Measurements from ENCODE around the gene ABCB11.
"Not testable (repeated sequence)": the region's sequence is repeated elsewhere in the genome, so short reads cannot be mapped to it uniquely, and the experiment has no call there.

ABCB11 gene

DNA sequence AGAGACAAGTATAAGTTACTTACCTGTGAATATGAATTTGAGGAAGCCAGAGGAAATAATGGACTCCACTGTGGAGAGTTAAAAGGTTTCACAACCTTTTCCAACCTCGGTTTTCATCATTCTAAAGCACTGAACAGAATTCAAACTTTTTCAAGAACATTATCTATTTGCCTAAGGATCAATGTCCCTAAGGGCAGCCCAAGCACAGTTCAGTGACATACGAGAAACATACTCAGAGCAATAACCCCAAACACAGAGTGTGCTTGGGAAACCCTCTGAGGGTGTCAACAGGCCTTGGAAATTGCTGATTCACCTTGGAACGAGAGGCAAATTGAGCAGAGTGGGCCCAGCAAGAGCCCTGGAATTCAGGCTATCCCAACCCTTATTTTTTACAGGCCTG lies at the start of gene ABCB11:
TSS of gene ABCB11 (minus strand) at position 123 of the 400 bp plus-strand sequence. CDS start 13,199 bp downstream, outside the sequence.
- no peak for DNase-seq (ENCODE audit: low spot score)

DNA sequence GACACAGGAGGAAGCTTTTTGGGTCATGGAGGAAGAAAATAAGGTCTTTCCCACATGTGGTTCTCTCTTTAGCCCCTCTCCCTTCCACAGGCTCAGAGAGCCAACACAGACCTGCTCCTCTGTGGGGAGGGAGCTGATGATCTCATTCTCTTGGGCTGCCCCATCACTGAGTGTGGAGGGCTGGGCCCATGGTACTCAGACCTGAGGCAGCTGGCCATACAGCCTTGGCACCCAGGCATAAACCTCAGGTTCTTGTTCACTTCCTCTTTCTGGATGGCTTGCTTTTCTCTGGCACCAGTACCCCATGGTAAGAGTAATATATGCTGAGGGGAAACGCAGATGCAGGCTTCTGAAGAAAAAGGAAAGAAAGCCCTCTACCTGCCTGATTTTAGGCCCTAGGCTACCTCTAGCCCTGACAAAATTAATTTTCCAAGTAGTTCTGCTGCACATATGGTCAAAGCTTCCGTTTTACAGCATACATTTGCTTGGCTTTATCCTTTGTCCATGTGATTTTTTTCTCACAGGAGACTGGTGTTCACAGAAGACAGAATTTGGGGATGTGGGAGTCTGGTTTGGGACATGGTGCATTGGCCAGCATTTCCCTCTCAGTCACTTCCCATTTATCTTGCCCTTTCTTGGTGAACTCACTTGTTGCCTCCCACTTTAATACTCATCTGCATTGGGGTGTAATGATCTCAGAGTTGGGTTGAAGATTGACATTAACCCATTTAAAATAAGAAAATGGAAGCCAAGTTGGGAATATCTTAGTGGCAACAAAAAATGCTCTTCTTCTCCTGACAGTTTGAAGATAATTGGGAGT lies 49.3 kb upstream of the ABCB11 start:
- DNase-seq (ENCODE audit: low spot score), result no peak

DNA sequence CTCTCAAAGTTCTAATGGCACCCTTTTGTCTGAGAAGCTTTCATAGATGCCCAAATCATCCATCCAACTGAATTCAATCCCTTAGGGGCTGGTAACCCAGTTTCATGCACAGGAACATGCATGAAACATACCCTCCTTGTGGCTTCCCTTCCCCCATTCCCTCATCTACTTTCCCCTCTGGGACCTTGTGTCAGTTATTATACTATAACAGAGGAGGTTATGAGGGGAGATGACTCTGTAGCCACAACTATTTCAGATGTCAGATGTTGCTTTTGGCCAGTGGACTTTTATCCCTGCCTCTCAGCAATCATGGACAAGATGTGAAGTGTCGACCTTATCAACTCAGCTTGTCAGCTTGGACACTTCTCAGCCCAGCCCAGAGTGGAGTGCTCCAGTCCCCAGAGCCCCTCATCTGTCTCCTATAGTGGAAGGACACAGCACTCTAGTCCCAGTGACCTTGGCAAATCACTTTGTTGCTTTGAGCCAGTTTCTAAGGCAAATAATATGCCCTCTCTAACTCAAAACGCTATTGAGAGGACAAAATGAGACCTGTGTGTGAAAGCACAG lies 46.6 kb upstream of the ABCB11 start:
- DNase-seq (ENCODE audit: low spot score), result no peak

DNA sequence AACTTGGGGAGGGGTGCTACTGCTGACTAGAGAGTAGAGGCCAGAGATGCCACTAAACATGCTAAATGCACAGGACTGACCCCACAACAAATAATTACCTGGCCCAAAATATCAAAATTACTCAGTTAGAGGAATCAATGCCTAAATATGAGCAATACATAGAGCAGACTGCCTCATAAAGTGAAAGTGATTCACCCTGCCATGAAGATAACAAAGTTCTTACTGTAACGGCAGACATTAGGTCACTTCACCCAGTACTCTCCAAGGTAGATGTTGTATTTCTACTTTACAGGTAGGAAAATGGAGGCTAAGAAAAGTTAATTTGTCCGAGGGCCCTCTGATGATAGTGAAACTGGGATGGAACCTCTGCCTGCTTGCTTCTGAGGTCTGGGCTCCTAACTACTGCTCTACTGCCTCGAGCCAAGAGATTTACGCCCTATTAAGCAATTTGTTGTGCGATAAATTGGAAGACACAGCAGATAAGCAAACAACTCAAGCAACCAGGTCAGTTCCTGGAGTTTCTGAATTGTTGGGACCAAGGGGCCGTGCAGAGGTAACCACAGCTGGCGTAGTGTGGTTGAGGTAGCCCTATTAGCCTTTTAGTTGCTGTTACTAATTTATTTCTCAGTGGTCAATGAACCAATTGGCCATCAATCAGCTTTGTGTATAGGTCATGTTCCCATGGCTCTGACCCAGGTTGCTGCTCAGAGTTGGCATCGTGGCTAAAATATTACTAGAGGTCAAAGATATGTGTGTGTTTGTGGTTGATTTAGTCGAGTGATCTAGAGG lies 43.0 kb upstream of the ABCB11 start:
- DNase-seq (ENCODE audit: low spot score), result no peak

DNA sequence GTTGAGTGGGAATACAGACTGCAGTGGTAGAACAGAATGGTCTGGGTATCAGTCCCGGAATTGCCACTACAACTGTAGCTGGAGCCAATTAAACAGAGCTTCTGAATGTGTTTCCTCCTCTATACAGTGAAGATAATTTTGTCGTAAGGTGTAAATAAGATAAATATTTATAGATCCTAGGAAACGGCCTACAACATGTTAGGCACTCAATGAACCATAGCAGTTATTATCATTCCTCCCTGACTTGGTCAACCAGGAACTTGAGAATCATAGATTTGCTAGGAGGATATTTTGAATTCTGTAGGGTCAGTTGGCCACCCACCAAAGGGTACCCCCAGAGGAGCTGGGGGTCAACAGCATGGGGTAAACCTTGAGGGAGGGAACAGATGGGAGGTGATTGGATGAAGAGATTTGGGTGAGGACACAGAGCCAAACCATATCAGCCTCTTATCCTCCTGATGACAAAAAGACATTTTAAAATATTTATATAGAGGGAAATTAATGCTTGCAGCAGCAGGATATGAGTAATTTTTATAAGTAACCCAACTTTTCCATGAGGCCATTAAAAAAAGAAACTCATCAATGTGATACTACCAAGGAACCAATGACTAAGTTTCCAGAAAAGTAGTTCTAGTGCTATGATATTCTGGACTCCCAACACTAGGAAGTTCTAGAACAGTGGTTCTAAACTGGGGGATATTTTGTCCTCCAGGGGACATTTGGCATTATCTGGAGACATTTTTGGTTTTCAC lies 42.3 kb upstream of the ABCB11 start:
- DNase-seq (ENCODE audit: low spot score), result no peak

DNA sequence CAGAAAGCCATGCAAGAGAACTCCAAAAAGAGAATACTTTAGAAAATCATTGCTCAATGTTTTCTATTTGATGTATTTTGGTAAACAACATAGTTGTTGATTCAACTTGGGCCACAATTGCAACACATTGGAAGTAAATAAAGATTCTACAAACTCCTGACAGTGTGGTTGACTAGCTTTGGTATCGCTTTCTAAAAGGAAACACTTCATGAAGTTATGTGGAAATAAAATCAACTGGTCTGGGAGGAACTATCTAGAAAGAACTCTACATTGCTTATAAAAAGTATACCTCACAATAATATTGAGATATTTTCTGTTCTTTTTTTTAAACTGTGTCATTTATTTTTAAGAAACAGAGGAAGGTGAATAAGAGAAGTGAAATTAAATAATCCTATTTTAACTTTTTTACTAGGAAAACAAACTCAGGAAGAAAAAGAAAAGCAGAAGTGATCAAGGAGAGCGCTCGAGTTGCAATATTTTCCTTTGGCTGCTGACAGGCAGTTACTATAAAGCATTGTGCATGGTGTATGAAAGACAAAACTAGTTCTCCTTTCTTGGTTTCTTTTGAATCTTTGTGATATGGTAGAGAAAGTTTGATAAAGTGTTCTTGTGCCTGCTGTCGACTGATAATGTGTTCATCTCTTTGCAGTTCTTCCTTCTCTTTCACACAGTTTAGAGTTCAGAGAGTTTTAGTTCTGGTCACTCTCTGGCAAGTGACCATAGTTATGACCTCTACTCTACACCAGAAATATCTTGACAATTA lies 41.2 kb upstream of the ABCB11 start:
- DNase-seq (ENCODE audit: low spot score), result no peak

DNA sequence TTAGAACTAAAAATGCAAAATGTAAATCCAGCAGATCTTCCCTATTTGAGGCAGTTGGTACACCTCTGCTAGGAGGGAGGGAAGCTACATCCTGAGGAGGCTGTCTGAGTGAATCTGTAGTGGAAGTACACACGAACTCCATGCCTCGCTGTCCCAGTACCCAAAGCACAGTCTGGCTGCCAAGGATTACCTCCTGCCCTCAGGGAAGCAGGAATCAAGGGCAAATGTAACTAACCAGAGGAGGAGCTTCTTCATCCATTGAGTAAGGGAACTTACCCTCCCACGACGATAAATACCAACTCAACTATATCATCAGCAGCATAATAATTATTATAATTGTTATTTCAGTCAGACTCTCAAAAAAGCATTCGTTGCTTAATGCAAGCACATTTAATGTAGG lies 40.3 kb upstream of the ABCB11 start:
- no peak for DNase-seq (ENCODE audit: low spot score)

DNA sequence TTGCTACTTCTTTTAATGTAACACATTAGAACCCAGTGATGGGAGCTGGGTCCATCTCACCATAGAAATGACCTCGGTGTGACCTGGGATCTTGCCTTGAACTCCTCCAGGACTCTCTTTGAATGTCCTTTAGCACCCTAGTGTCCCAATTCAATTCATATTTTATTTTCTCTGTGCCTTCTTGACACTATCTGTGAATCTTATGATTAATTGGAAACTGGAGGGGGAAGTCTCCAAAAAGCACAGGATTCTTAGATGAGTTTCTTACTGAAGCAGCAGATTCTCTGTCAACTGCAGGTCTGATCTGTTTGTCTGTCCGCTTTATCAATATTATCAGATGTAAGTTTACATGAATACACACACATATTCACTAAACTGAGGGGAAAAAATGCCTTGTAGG lies 38.7 kb upstream of the ABCB11 start:
- no peak for DNase-seq (ENCODE audit: low spot score)

DNA sequence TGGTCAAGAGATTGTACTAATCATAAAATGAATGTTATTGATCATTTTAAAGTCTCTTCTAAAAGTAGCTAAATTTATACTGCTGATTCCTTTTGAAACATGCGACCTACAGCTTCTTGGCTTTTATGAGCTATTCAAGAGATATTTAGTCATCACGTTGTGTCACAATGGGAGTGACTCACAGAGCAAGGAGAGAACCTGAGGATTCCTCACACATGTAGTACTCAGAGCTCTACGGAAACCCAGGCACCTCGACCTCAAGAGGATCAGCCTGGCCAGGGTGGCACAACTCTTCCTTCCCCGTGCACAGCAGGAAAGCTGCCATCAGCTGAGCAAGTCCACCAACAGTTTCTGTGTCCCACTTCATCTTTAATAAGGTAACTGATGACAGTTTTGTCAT lies 38.2 kb upstream of the ABCB11 start, which contains the start of gene DHRS9:
TSS of gene DHRS9 (plus strand) at position 223 of the 400 bp plus-strand sequence. CDS start 12,019 bp downstream, outside the sequence.
- no peak for DNase-seq (ENCODE audit: low spot score)

DNA sequence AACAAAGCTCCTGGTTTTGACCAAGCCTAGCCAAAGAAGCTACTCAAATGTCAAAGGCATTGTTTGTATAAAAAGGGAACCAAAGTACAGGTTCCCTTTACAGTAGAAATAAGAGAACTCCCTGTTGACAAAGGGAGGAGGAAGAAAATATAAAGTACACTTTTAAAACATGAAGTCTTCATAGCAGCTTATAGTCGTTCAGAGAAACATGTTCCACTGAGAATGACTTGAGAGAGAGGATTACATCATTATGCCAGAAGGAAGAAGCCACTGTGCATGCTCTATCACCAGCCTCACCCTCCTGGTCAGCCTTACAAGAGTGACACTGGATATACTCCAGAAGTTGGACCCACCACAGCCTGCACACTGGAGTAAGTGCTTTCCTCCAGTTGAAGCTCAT lies 35.8 kb upstream of the ABCB11 start:
- no peak for DNase-seq (ENCODE audit: low spot score)

DNA sequence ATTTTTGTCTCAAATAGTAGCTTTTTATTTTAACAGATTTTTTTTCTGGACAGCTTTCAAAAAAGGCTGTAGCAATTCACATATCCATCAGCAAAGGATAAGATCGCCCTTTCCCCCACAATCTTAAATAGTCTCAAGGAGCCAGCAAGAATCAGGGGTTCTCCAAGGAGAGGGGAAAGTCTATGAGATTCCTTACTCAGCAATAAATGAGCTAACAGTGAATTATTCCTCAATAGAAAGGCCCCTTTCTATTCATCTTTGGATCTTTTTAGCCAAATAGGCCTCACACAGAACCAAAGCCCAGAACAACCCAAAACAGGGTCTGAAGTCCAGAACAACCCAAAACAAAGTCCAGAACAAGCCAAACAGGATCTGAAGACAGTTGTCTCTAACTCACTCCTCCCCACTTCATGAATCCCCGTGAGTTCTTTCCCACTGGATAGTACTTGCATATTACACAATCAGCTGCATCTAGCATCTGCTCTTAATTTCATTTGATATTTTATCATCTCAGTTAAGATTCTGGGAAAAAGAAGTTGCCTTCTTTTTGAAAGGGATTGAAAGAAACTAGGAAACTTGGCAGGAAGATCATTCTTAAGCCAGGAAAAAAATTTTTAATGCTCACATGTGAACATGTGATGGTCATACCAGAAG lies 34.9 kb upstream of the ABCB11 start:
- DNase-seq (ENCODE audit: low spot score), result no peak

DNA sequence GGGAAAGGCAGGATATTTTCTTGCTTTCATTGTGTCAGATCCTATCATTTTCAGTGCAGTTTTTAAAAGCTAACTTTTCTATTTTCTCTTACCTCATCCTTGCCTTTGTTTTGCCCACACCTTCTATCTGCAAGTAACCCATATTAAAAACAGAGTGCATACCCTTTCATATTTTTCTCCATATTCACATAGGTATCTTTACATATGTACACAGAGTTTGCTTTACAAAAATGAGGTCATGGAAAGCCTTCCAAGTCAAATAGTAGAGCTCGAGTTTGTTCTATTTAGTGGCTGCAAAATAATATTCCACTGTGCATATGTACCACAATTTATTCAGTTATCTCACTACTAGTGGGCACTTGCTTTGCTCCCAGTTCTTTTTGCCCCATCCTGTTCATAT lies 34.3 kb upstream of the ABCB11 start:
- DNase-seq (ENCODE audit: low spot score), result no peak

DNA sequence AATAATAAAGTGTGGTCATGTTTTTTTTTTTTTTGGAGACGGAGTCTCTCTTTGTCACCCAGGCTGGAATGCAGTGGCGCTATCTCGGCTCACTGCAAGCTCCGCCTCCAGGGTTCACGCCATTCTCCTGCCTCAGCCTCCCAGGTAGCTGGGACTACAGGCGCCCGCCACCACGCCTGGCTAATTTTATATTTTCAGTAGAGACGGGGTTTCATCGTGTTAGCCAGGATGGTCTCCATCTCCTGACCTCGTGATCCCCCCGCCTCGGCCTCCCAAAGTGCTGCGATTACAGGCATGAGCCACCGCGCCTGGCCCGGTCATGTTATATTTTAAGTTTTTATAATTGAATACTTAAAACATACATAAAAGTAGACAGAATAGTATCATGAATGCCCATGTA lies 33.1 kb upstream of the ABCB11 start:
- DNase-seq (ENCODE audit: low spot score), result not testable (repeated sequence)

DNA sequence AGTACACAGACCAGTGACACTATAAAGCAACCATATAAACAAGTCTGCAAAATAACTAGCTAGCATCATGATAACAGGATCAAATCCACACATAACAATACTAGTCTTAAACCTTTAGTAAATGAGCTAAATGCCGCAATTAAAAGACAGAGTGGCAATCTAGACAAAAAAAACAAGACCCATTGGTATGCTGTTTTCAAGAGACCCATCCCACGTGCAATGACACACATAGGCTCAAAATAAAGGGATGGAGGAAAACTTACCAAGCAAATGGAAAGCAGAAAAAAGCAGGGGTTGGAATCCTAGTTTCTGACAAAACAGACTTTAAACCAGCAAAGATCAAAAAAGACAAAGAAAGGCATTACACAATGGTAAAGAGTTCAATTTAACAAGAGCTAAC lies 23.5 kb upstream of the ABCB11 start:
- not testable (repeated sequence) for DNase-seq (ENCODE audit: low spot score)

DNA sequence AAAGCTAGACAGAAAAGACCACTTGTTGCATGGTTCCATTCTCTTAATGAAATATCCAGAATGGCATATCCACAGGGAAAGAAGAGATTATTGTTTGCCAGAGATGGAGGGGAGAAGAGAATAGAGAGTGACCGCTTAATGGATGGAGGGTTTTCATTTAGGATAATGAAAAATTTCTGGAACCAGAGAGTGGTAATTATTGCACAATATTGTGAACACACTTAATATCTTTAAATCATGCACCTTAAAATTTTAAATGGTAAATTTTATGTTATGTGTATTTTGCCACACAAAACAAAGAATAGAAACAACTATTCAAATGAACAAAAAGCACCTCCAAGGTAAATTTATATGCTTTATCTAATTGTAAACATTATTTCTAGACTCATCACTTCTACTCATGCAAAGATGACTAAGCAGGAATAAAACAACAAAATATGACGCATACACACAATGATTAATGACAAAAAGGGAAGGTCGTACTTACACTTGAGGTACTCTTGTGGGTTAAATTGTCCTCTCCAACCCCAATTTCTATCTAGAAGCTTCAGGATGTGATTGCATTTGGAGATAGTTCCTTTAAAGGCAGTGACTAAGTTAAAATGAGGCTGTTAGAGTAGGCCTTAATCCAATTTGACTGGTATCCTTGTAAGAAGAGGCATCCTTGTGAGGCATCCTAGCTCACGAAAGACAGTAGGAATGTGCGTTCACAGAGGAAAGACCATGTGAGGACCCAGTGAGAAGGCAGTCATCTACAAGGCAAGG lies 19.5 kb upstream of the ABCB11 start:
- DNase-seq (ENCODE audit: low spot score), result no peak

DNA sequence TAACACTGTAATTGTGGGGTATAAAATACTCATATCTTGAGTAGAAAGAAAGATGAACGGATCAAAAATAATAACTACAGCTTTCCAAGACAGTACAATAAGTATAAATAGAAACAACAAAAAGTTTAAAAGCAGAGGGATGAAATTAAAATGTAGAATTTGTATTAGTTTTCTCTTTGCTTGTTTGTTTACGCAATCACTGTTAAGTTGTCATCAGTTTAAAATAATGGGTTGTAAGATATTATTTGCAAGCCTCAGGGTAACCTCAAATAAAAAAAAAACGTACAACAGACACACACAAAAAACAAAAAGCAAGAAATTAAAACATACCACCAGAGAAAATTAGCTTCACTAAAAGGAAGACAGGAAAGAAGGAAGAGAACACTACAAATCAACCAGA lies 18.0 kb upstream of the ABCB11 start:
- no peak for DNase-seq (ENCODE audit: low spot score)

DNA sequence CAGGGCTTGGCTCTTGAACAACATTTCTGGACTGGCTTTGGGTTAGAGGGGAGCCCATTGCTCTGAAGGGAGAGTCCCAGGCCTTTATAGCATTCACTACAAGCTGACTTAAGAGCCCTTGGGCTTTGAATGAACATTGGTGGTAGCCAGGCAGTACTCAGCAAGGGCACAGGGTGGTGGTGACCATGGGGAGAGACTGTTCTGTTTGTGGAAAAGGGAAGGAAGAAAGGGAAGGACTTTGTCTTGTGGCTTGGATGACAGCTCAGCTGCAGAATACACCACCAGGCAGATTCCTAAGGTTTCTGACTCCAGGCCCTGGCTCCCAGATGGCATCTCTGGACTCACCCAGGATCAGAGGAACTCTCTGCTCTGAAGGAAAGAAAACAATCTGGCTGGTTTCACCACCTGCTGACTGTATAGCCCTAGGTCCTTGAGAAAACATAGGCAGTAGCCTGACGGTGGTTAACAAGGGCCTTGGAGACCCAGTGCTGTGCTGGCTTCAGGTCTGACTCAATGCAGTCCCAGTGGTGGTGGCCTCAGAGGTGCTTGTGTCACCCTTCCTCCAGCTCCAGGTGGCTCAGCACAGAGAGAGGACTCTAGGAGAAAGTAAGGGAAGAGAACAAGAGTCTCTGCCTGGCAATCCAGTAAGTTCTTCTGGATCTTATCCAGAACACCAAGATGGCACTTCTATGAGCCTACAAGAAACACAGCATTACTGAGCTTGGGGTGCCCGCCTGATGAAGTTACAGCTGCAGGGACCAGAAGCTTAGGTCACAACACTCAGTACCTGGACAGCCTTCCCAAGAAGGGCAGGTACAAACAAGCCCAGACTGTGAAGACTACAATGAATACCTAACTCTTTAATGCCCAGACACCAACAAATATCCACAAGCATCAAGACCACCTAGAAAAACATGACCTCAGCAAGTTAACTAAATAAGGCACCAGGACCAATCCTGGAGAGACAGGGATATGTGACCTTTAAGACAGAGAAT lies 16.4 kb upstream of the ABCB11 start:
- no peak for DNase-seq (ENCODE audit: low spot score)

DNA sequence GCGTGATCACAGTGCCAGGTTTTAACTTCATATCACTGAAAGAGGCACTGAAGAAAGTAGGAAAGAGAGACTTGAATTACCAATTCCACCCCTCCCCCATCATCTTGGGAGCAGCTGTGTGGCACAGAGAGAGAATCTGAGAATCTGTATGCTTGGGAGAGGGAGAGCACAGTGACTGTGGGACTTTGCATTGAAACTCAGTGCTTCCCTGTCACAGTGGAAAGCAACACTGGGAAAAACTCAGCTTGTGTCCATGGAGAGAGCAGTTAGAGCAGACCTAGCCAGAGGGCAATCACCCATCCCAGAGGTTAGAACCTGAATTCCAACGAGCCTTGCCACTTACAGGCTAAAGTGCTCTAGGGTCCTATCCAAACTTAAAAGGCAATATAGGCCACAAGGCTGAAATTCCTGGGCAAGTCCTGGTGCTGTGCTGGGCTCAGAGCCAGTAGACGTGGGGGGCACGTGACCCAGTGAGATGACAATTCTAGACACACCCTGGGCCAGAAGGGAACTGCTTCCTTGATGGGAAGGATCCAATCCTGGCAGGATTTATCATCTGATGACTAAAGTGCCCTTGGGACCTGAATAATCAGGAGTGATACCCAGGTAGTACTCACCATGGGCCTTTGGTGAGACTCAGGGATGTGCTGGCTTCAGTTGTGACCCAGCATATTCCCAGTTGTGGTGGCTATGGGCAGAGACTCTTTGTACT lies 15.5 kb upstream of the ABCB11 start:
- no peak for DNase-seq (ENCODE audit: low spot score)

Measured in hepatic stellate cell (primary cell).